Panc1 (cell line): ENCODE results near the gene INTS3.

Experiments
- CTCF ChIP-seq: fragments of 450-650 bp; IDR thresholded peaks from 2 replicates; pipeline ENCODE4 v1.5.1; 2017; ENCODE audit warnings: mild to moderate bottlenecking
- POLR2AphosphoS5 ChIP-seq: IDR thresholded peaks from 2 replicates; pipeline ENCODE4 v1.6.1; 2012; ENCODE audit warnings: mild to moderate bottlenecking, low read depth, low read length, moderate library complexity
- REST ChIP-seq, 2 experiments: IDR thresholded peaks; 2 replicates each; pipeline ENCODE4 v1.6.1; 2011 to 2012; ENCODE audit warnings: low read depth in 2 of 2, control low read depth in 1 of 2, low read length in 1 of 2, mild to moderate bottlenecking in 1 of 2, moderate library complexity in 1 of 2; ENCODE audit not compliant: insufficient read depth in 1 of 2
- SIN3A ChIP-seq: IDR thresholded peaks from 2 replicates; pipeline ENCODE4 v1.6.1; 2012; ENCODE audit warnings: low read depth, mild to moderate bottlenecking, low read length, moderate library complexity, borderline replicate concordance; ENCODE audit not compliant: insufficient read depth
- TCF7L2 ChIP-seq: IDR thresholded peaks from 2 replicates; pipeline ENCODE4 v1.6.1; 2011; ENCODE audit warnings: mild to moderate bottlenecking, low read depth, low read length, inconsistent platforms

GRCh38 chr1:153805042-153805745 is 77.3 kb downstream of the INTS3 start:
- TF ChIP-seq CTCF (no peak), SIN3A (no peak), POLR2AphosphoS5 (no peak), TCF7L2 (no peak), REST (IDR thresholded peaks at IDR 0.05; ENCODE audit: insufficient read depth in 1 of 2, low read depth in 2 of 2, low read length in 1 of 2) (no peak)
